Ramos (cell line): ENCODE results near the gene IFNGR1.

ENCODE experiments used
- in situ Hi-C: fragments of 300-500 bp; cut with MboI; formaldehyde crosslinking; loops from one replicate; pipeline ENCODE4 v1.14.3; 2022; ENCODE audit warnings: low sequenced_read_pairs; ENCODE audit not compliant: unreplicated experiment

The IFNGR1 gene

GRCh38 chr6:137185290-137185689 lies 33.9 kb downstream of the IFNGR1 start:
- in situ Hi-C loops, result no loop called here

GRCh38 chr6:137182654-137183073 lies 36.5 kb downstream of the IFNGR1 start:
- in situ Hi-C loops, result no loop called here

GRCh38 chr6:137181891-137182653 lies 37.1 kb downstream of the IFNGR1 start:
- in situ Hi-C loops, result no loop called here

GRCh38 chr6:137177611-137178010 lies 41.6 kb downstream of the IFNGR1 start:
- in situ Hi-C loops, result no loop called here

GRCh38 chr6:137176729-137177128 lies 42.5 kb downstream of the IFNGR1 start:
- in situ Hi-C loops, result no loop called here

- in situ Hi-C loops, result no loop called here
Observed at GRCh38 chr6:137175868-137176245, 43.3 kb downstream of the IFNGR1 start.

GRCh38 chr6:137175157-137175867 lies 43.9 kb downstream of the IFNGR1 start:
- in situ Hi-C loops, result no loop called here

- in situ Hi-C loops, result no loop called here
Observed at GRCh38 chr6:137173501-137173900, 45.7 kb downstream of the IFNGR1 start, which contains the start of gene IL22RA2. IL22RA2 (minus strand) TSS chr6:137173644; CDS start chr6:137161749, 11,895 bp downstream.

- in situ Hi-C loops, result no loop called here
Observed at GRCh38 chr6:137172734-137173431, 46.3 kb downstream of the IFNGR1 start.

- in situ Hi-C loops, result no loop called here
Observed at GRCh38 chr6:137171824-137172733, 47.1 kb downstream of the IFNGR1 start.

- in situ Hi-C loops, result no loop called here
Observed at GRCh38 chr6:137171053-137171374, 48.2 kb downstream of the IFNGR1 start.

GRCh38 chr6:137170266-137171052 lies 48.7 kb downstream of the IFNGR1 start:
- in situ Hi-C loops, result no loop called here

GRCh38 chr6:137167702-137168377 lies 51.3 kb downstream of the IFNGR1 start:
- in situ Hi-C loops, result no loop called here

- in situ Hi-C loops, result no loop called here
Observed at GRCh38 chr6:137166247-137167098, 52.7 kb downstream of the IFNGR1 start.

- in situ Hi-C loops, result no loop called here
Observed at GRCh38 chr6:137165375-137166246, 53.6 kb downstream of the IFNGR1 start.

- in situ Hi-C loops, result no loop called here
Observed at GRCh38 chr6:137163732-137164318, 55.4 kb downstream of the IFNGR1 start.
